Transverse colon (tissue), 4 donors: ENCODE data around the gene NPIPA2. TPM values are rescaled to one million over a fixed set of nuclear protein-coding genes. Genes with fewer than 3 reads are reported as not detected.

ENCODE experiments used
- total RNA-seq, 4 donors: library from RNA; depleted of rRNA; stranded (reverse); fragments of >200 nt; gene quantifications; one replicate each; pipeline ENCODE4 v1.1.0, GENCODE V29; 2016

NPIPA2 gene
- total RNA-seq, 4 donors from 2014 or later, result 1.6 TPM; not detected in 3

Other genes starting within 250 kb of the NPIPA2 start
- 10 to 100 TPM; 26.9 to 57.3 (median 34.1) TPM for gene PARN, start 112.3 kb upstream of the NPIPA2 start, total RNA-seq
- 10 to 100 TPM; 42.2 to 72.7 (median 56.2) TPM for gene BFAR, start 109.6 kb upstream of the NPIPA2 start, total RNA-seq
- gene PLA2G10, start 48.2 kb upstream of the NPIPA2 start, total RNA-seq, result 10 to 100 TPM in 3 of 4 donors, 1 to 10 TPM in 1; 4.0 to 43.8 (median 24.0) TPM
- 1 to 10 TPM in 1 of 4 donors, under 1 TPM in 1, not detected in 2; 0.95 to 1.6 TPM for gene NPIPA3, start 39.1 kb upstream of the NPIPA2 start, total RNA-seq
- 10 to 100 TPM; 14.5 to 56.5 (median 43.3) TPM for gene NOMO1, start 91.2 kb downstream of the NPIPA2 start, total RNA-seq
- gene NPIPA1, start 194.9 kb downstream of the NPIPA2 start, total RNA-seq, result 100 to 1,000 TPM in 1 of 4 donors, 10 to 100 TPM in 3; 47.8 to 115 (median 73.7) TPM
- gene PDXDC1, start 232.5 kb downstream of the NPIPA2 start, total RNA-seq, result 100 to 1,000 TPM in 3 of 4 donors, 10 to 100 TPM in 1; 95.8 to 162 (median 133) TPM